Transverse colon (tissue), 3 donors: Measurements from ENCODE around the gene NTN3.

Experiments used
- CTCF ChIP-seq, 5 experiments: fragments of 200-600 bp in 3 of 5; fragments of 450-650 bp in 2 of 5; sonication (generic) in 3 of 5; IDR thresholded peaks; 1 replicate in 2 of 5; 2 replicates in 3 of 5; pipeline ENCODE4 v1.5.1; 2016 to 2017; ENCODE audit warnings: antibody characterized with exemption in 5 of 5, inconsistent platforms in 3 of 5, mild to moderate bottlenecking in 2 of 5, moderate library complexity in 1 of 5
- EP300 ChIP-seq: sonication (generic); formaldehyde crosslinking; IDR thresholded peaks from one replicate; pipeline ENCODE4 v1.6.1; 2017; ENCODE audit warnings: antibody characterized with exemption, low read depth
- POLR2A ChIP-seq: fragments of 450-650 bp; IDR thresholded peaks from one replicate; pipeline ENCODE4 v1.6.1; 2016; ENCODE audit warnings: antibody characterized with exemption, mild to moderate bottlenecking, moderate library complexity

- TF ChIP-seq EP300 (no peak), CTCF (IDR thresholded peaks at IDR 0.05) (no peak), POLR2A (no peak)
These were observed 773 bp downstream of the NTN3 start for GRCh38 chr16:2471653-2472487.
